DOHH2 (cell line): Measurements from ENCODE around the gene C2CD3.

Source experiments
- H3F3A ChIP-seq: fragments of 200-600 bp; sonication (generic), shearing (Covaris generic); 2 replicates; pipeline ENCODE4 v1.6.0; 2016; ENCODE audit warnings: antibody characterized with exemption, mild to moderate bottlenecking; ENCODE audit not compliant: control insufficient read depth, insufficient read depth
- H3K27ac ChIP-seq: fragments of 200-600 bp; sonication (generic); 2 replicates; pipeline ENCODE4 v1.5.1; 2014; ENCODE audit warnings: low read depth, mild to moderate bottlenecking, low read length, moderate library complexity
- H3K27me3 ChIP-seq: fragments of 200-600 bp; sonication (generic); 2 replicates; pipeline ENCODE4 v1.6.1; 2014; ENCODE audit warnings: mild to moderate bottlenecking, low read length, mixed read lengths; ENCODE audit not compliant: control insufficient read depth
- H3K36me3 ChIP-seq: fragments of 200-600 bp; sonication (generic); 2 replicates; pipeline ENCODE4 v1.6.1; 2014; ENCODE audit warnings: mild to moderate bottlenecking, low read length, moderate library complexity, mixed read lengths; ENCODE audit not compliant: control insufficient read depth
- H3K4me1 ChIP-seq: fragments of 200-600 bp; sonication (generic); 2 replicates; pipeline ENCODE4 v1.6.1; 2014; ENCODE audit warnings: mild to moderate bottlenecking, low read length, mixed read lengths; ENCODE audit not compliant: control insufficient read depth
- H3K4me2 ChIP-seq: fragments of 200-600 bp; sonication (generic); 2 replicates; pipeline ENCODE4 v1.6.0; 2014; ENCODE audit warnings: mild to moderate bottlenecking, low read length, moderate library complexity
- H3K4me3 ChIP-seq: fragments of 200-600 bp; sonication (generic); 2 replicates; pipeline ENCODE4 v1.5.1; 2014; ENCODE audit warnings: mild to moderate bottlenecking, low read length, mixed read lengths
- H3K79me2 ChIP-seq: fragments of 200-600 bp; sonication (generic); 2 replicates; pipeline ENCODE4 v1.6.1; 2014; ENCODE audit warnings: mild to moderate bottlenecking, low read length, mixed read lengths; ENCODE audit not compliant: control insufficient read depth
- H3K9me2 ChIP-seq: fragments of 200-600 bp; sonication (generic); replicated peaks from 2 replicates; pipeline ENCODE4 v1.6.1; 2014; ENCODE audit warnings: mild to moderate bottlenecking, low read length, mixed read lengths; ENCODE audit not compliant: control insufficient read depth
- H3K9me3 ChIP-seq: fragments of 200-600 bp; sonication (generic); 2 replicates; pipeline ENCODE4 v1.6.1; 2014; ENCODE audit warnings: antibody characterized with exemption, low read length, mixed read lengths; ENCODE audit not compliant: control insufficient read depth, insufficient read depth
- H4K20me1 ChIP-seq: fragments of 200-600 bp; sonication (generic); 2 replicates; pipeline ENCODE4 v1.6.0; 2014; ENCODE audit warnings: low read depth, mild to moderate bottlenecking, antibody characterized with exemption, low read length, moderate library complexity; ENCODE audit not compliant: control insufficient read depth, insufficient read depth
- EZH2phosphoT487 ChIP-seq: fragments of 200-600 bp; sonication (generic); IDR thresholded peaks from 2 replicates; pipeline ENCODE4 v1.6.1; 2017; ENCODE audit warnings: borderline replicate concordance, mild to moderate bottlenecking, antibody characterized with exemption, low read length, moderate library complexity, mixed read lengths
- TF ChIP-seq, protein P1 (sequence below): fragments of 200-600 bp; sonication (generic); IDR thresholded peaks from one replicate; pipeline ENCODE4 v1.5.1; 2014; ENCODE audit warnings: antibody characterized with exemption, mild to moderate bottlenecking, low read depth, low read length; ENCODE audit not compliant: poor library complexity, severe bottlenecking

Gene C2CD3

DNA sequence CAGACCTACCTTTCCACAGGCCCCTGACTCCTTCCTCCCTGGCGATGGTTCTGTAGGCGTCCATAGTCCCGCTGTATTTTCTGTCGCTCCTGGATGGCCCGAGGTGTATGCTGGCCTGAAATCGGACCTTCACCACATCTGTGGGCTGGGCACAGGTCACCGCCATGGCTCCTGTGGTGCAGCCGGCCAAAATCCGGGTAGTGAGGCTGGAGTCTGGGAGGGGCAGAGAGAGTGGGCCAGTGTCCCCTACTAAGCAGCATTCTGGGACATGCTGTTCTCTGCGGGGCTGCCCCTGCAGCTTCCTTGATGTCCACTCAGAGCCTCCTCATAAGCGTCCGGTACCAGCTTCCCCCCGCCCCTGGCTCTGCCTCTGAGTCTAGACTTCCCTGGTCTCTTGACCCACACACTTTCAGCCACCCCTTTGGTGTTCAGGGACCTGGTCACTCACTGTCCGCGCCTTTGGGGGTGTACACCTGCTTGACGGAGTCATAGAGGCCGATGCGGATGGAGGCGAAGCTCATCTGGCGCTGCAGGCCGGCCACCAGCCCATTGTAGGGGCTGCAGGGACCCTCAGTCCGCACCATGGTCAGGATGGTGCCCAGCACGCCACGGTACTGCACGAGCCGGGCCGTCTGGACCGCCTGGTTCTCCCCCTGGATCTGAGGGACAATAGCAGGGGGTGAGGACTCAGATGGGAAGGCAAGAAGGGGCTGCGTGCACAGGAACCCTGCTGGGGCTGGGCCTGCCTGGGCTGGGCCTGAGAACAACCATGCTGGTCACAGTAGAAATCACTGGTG, 164.9 kb downstream of the C2CD3 start:
- Histone ChIP-seq H3K4me3 (no peak overlapping the region), H3K9me2 (no peaks in the 10 kb centered on the region), H3F3A (no peaks in the 10 kb centered on the region), H3K36me3 (no peaks in the 10 kb centered on the region; the same call in 1 of the 2 replicates), H3K4me2 (no peak overlapping the region), H3K27me3 (no peaks in the 10 kb centered on the region), H3K79me2 (no peaks in the 10 kb centered on the region), H3K4me1 (peaks cover 35% of the 10 kb centered on the region), H4K20me1 (no peaks in the 10 kb centered on the region), H3K9me3 (no peaks in the 10 kb centered on the region), H3K27ac (no peak overlapping the region)
- TF ChIP-seq, protein P1, sequence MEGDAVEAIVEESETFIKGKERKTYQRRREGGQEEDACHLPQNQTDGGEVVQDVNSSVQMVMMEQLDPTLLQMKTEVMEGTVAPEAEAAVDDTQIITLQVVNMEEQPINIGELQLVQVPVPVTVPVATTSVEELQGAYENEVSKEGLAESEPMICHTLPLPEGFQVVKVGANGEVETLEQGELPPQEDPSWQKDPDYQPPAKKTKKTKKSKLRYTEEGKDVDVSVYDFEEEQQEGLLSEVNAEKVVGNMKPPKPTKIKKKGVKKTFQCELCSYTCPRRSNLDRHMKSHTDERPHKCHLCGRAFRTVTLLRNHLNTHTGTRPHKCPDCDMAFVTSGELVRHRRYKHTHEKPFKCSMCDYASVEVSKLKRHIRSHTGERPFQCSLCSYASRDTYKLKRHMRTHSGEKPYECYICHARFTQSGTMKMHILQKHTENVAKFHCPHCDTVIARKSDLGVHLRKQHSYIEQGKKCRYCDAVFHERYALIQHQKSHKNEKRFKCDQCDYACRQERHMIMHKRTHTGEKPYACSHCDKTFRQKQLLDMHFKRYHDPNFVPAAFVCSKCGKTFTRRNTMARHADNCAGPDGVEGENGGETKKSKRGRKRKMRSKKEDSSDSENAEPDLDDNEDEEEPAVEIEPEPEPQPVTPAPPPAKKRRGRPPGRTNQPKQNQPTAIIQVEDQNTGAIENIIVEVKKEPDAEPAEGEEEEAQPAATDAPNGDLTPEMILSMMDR = no peak
- TF ChIP-seq EZH2phosphoT487 = no peak

DNA sequence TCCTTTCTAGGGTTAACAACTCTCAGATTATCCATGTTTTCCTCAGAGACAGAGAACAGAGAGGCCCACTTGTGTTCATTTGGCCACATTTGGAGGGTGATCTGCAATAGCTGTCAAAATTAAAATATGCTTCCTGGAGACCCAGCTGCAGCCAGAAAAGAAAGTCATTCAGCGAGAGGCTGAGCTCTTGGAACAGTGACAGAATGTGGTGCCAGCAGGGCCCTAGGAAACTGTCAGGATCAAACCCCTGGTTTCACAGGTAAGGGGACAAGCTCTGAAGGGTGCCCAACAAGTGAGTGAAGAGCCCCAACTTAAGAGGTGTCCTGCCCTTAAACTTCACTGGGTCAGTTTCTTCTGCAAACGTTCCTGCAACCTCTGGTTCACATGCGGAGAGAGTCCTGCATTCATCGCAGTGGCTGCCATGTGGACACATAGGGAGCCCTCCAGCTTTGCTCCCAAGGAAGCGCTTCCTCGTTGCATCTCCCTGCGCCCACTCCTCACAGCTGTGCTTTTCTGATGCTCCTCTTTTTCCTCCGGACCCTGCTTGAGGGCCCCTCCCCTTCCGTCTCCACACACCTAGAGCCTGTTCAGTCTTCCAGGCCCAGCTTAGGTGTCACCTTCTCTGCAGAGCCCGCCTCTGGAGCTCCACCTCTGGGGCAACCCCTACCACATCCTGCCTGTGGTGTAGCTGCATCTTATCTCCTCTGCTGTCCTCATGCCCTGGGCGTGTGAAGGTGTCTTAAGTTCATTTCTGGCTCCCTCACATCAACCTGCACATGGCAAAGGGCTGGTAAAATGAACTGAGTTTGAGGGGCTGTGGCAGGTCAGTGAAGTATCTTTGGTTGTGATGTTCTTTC, 165.8 kb downstream of the C2CD3 start:
- H3K4me3 ChIP-seq = no peak overlapping the region
- TF ChIP-seq EZH2phosphoT487 = no peak
- TF ChIP-seq, protein P1 = no peak
- H3K9me2 ChIP-seq = no peaks in the 10 kb centered on the region
- H3K79me2 ChIP-seq = no peaks in the 10 kb centered on the region
- H3F3A ChIP-seq = no peaks in the 10 kb centered on the region
- no peaks in the 10 kb centered on the region for H4K20me1 ChIP-seq
- H3K27me3 ChIP-seq = no peaks in the 10 kb centered on the region
- H3K27ac ChIP-seq = no peak overlapping the region
- H3K4me2 ChIP-seq = no peak overlapping the region
- no peaks in the 10 kb centered on the region; the same call in 1 of the 2 replicates for H3K36me3 ChIP-seq
- no peaks in the 10 kb centered on the region for H3K9me3 ChIP-seq
- peaks cover 35% of the 10 kb centered on the region for H3K4me1 ChIP-seq

DNA sequence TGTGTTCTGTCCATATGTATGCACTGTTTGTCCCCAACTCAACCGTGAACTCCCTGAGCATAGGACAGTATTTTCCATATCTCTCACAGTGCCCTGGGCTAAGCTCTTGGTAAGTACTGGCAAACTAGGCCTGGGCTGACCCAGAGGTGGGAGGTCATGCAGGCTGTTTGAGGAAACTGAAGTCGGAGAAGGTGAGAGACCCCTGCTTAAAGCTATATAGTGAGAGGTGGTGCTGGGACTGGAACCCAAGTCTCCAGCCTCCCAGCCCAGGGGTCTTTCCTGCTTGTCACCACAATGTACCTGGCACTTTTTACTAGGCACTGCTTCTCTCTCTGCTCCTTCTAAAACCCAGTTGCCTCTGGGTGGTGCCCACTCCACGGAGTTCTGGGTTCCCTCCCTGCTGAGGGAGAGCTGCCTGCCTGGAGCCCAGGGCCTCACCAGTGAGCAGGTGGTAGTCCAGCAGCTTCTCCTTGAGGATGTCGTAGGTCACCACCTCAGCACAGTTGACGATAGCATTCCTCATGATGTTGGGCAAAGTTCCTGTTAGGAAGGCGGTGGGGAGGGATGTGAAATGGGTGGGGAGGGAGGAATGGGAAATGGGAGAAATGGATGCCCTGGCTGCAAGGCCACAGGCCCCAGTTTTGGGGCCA, 166.6 kb downstream of the C2CD3 start:
- TF ChIP-seq EZH2phosphoT487 = no peak
- TF ChIP-seq, protein P1 = no peak
- no peaks in the 10 kb centered on the region; the same call in 1 of the 2 replicates for H3K36me3 ChIP-seq
- peaks cover 38% of the 10 kb centered on the region for H3K4me1 ChIP-seq
- no peak overlapping the region for H3K4me3 ChIP-seq
- no peak overlapping the region for H3K27ac ChIP-seq
- H3K9me2 ChIP-seq = no peaks in the 10 kb centered on the region
- H4K20me1 ChIP-seq = no peaks in the 10 kb centered on the region
- no peaks in the 10 kb centered on the region for H3K79me2 ChIP-seq
- H3K9me3 ChIP-seq = no peaks in the 10 kb centered on the region
- no peaks in the 10 kb centered on the region for H3K27me3 ChIP-seq
- H3F3A ChIP-seq = no peaks in the 10 kb centered on the region
- H3K4me2 ChIP-seq = no peak overlapping the region
